HG02973 (cell line): ENCODE measurements around the gene TXNRD2.
"Not testable (repeated sequence)": the region's sequence is repeated elsewhere in the genome, so short reads cannot be mapped to it uniquely, and the experiment has no call there.

Experiments used
- ATAC-seq: cut with Tn5 transposase; IDR thresholded peaks from one replicate; pipeline ENCODE4 v1.9.1; 2021; ENCODE audit warnings: moderate library complexity; ENCODE audit not compliant: unreplicated experiment

TXNRD2 gene

DNA sequence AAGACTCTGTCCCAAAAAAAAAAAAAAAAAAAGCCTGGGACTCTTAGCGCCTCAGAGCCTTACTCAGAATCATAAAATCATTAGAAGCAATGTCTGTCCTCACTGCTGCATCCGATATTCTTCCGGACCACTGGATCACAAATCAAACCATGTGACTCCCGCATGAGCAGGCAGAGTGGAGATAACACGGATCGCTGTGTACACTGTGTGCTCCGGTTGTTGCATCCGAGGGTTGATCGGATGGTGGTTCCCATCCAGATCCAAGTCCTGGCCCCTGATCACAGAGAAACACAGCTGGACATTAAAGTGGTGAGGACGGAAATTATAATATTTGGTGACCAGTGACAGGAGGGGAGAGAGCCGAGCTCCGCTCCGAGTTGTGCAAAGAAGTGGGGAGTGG is 9.7 kb upstream of the TXNRD2 start:
- ATAC-seq, result no peak

- ATAC-seq, result no peak
Measured at GRCh38 chr22:19948057-19948760, 6.6 kb upstream of the TXNRD2 start.

DNA sequence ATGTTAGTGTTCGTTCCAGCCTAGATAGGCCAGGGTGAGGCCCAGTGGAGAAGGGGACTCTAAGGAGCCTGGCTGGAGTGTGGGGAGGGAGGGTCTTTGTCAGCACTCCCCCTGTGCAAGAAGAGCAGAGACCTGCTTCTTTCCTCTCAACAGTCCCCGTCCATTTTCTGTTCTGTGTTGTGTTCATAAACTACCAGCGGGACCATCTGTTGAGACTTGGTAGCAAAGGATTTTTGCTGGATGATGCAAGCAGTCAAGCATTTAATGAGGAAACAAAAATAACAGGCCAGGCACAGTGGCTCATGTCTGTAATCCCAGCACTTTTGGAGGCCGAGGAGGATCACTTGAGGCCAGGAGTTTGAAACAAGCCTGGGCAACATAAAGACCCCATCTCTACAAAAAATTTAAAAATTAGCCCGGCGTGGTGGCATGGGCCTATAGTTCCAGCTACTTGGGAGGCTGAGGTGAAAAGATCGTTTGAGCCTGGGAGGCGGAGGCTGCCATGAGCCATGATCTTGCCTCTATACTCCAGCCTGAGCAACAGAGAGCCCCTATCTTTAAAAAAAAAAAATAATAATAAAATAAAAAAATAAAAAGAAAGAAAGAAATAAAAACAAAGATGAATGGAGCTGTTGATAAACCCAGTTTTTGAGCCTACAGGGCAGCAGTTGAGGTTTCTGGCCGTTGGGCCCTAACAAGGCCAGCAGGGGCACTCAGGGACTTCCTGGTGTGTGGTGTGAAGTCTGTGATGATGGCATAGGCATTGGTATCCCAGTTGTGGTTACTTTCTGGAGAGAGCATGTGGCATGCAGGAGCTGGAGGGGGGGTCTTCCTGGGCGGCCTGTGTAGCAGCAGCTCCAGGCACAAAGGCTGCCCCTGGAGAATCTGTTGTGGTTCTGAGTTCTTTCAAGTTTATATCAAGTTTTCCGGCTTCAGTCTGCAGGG is 1.7 kb upstream of the TXNRD2 start:
- ATAC-seq, result no peak

- ATAC-seq, result no peak
Measured at GRCh38 chr22:19942157-19943081, 801 bp upstream of the TXNRD2 start.

GRCh38 chr22:19940536-19941364 is 868 bp downstream of the TXNRD2 start:
- no peak for ATAC-seq

GRCh38 chr22:19937616-19938473 is 3.8 kb downstream of the TXNRD2 start:
- ATAC-seq, result no peak

- no peak for ATAC-seq
Measured at GRCh38 chr22:19936513-19936912, 5.1 kb downstream of the TXNRD2 start.

GRCh38 chr22:19935123-19935718 is 6.4 kb downstream of the TXNRD2 start:
- not testable (repeated sequence) for ATAC-seq

DNA sequence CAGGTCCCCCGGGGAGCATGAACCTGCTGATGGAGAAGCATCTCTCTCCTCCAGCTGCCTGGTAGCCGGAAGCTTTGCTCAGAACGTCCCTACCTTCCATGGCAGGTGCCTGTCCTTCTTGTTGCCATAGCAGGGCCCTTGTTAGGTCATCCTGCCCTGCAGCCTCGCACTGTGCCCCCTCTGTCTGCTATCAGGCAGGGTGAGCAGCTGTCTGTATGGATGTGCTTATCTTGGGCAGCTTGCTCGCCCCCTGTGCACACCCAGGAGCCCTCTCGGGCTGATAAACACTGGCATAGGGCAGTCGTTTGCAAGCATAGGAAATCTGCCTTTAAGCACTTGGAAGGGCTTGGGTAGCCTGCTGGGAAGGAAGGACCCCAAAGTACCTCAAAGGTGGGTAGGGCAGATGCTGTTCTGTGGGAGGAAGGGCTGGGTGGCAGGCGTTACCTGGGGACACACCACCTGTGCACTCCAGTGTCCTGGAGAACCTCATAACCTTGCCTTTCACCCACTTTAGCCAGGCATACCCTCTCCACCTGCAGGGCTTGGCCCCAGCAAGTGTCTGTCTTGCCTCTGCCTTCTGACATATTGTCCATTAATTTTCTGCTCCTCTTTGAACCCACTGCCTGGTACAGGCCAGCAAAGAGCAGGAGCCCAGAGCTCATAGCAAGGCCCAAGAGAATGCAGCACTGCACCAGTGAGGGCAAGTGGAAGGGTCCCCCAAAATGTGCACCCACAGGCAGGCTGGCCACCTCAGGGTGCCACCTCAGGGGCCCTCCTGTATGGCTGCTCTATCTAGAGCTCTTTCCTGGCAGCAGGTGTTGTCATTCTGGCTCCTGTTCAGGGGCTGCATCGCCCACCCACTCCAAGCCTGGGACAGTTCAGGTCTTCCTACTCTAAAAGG is 8.0 kb downstream of the TXNRD2 start:
- ATAC-seq, result no peak

- ATAC-seq, result no peak
Measured at GRCh38 chr22:19932367-19933206, 9.0 kb downstream of the TXNRD2 start.

- ATAC-seq, result no peak
Measured at GRCh38 chr22:19931514-19931913, 10.1 kb downstream of the TXNRD2 start.

GRCh38 chr22:19930551-19931486 is 10.8 kb downstream of the TXNRD2 start:
- no peak for ATAC-seq

DNA sequence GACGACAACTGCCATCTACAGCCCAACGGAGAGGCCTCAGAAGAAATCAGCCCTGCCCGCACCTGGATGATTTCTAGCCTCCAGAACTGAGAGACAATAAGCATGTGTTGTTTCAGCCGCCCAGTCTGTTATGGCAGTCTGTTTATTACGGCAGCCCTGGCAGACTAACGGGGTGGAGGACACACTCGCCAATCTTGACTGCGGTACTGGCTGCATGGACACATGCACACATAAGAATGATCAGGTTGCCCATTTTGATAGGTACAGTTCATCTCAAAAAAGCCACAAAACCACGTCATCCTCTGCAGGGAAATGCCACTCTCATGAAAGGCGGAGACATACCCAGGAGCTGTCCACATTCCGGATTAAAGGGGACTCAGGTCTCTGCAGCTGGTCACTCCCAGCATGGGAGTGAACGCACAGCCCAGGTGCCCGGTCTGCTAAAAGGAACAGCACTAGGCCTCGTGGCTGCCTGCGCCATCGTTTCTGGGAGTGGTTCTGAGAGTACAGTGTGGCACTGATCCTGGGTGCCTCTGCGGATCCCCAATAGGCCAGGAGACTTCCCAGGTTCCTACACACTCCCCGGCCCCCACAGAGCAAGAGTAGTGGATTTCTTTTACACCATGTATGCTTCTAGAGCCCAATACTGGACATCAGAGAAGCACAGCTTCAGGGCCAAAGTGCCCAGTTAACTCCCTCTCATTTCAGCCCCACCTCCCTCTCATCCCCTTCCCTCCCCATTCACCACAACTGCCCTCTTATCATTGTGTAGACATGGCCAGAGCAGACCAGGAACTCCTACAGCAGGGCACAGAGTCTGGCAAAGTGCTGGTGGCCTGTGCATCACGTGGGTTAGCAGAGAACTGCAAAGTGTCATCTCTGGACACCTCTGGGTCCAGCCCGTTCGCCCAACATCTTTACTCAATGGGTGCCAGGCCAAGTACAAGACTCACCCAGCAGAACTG is 11.8 kb downstream of the TXNRD2 start:
- no peak for ATAC-seq

DNA sequence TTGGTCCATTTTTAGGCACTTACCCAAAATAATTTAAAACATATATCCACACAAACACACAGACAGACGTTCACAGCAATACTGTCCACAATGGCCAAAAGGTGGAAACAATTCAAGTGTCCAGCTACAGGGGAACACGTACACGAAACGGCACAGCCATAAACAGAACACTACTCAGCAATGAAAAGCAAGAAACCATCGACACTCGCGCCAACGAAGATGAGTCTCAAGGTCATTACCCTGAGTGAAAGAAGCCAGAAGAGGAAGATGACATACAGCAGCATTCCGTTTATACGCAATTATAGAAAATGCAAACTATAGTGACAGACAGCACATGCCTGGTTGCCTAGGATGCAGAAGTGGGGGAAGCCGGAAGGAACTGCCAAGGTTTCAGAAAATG is 13.4 kb downstream of the TXNRD2 start:
- no peak for ATAC-seq

DNA sequence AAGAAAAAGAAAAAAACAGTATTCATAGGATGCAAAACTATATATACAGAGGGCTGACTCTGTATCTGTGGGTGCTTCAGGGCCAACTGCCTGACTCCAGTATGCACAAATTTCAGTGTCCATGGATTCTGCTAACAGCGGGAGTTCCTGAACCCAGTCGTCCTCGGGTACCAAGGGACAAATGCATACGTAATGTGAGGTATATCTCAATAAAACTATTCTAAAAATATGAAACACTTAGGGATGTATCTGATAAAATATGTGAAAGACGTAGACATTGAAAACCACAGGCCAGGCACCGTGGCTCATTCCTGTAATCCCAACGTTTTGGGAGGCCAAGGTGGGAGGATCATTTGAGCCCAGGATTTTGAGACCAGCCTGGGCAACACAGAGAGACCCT is 13.9 kb downstream of the TXNRD2 start:
- no peak for ATAC-seq
